Measurements from ENCODE around the gene DSCAM.

DNA sequence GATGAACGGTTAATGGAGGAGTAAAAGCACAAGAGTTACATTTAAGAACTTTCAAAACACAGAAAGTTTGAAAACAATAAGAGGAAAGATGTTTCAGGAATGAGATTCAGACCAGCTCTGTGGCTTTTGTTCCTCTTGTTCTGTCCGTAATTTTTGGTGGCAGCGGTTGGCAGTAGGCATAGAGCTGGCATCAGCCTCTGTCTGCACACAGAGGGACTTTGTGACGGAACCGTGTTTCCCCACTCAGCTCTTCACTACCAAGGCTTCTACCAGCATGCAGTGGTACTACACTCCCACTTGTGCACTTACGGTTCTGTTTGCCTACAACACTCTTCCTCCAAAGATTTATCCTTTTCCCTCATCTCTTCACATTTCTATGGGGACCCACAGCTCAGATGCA, 212.8 kb downstream of the DSCAM start:
- TF ChIP-seq, protein P1, sequence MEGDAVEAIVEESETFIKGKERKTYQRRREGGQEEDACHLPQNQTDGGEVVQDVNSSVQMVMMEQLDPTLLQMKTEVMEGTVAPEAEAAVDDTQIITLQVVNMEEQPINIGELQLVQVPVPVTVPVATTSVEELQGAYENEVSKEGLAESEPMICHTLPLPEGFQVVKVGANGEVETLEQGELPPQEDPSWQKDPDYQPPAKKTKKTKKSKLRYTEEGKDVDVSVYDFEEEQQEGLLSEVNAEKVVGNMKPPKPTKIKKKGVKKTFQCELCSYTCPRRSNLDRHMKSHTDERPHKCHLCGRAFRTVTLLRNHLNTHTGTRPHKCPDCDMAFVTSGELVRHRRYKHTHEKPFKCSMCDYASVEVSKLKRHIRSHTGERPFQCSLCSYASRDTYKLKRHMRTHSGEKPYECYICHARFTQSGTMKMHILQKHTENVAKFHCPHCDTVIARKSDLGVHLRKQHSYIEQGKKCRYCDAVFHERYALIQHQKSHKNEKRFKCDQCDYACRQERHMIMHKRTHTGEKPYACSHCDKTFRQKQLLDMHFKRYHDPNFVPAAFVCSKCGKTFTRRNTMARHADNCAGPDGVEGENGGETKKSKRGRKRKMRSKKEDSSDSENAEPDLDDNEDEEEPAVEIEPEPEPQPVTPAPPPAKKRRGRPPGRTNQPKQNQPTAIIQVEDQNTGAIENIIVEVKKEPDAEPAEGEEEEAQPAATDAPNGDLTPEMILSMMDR (IDR thresholded peaks at IDR 0.05; ENCODE audit: insufficient read depth, low read length), result no peak
- TF ChIP-seq POLR2AphosphoS5 (IDR thresholded peaks at IDR 0.05; ENCODE audit: low read depth), result no peak
- TF ChIP-seq, protein P2, sequence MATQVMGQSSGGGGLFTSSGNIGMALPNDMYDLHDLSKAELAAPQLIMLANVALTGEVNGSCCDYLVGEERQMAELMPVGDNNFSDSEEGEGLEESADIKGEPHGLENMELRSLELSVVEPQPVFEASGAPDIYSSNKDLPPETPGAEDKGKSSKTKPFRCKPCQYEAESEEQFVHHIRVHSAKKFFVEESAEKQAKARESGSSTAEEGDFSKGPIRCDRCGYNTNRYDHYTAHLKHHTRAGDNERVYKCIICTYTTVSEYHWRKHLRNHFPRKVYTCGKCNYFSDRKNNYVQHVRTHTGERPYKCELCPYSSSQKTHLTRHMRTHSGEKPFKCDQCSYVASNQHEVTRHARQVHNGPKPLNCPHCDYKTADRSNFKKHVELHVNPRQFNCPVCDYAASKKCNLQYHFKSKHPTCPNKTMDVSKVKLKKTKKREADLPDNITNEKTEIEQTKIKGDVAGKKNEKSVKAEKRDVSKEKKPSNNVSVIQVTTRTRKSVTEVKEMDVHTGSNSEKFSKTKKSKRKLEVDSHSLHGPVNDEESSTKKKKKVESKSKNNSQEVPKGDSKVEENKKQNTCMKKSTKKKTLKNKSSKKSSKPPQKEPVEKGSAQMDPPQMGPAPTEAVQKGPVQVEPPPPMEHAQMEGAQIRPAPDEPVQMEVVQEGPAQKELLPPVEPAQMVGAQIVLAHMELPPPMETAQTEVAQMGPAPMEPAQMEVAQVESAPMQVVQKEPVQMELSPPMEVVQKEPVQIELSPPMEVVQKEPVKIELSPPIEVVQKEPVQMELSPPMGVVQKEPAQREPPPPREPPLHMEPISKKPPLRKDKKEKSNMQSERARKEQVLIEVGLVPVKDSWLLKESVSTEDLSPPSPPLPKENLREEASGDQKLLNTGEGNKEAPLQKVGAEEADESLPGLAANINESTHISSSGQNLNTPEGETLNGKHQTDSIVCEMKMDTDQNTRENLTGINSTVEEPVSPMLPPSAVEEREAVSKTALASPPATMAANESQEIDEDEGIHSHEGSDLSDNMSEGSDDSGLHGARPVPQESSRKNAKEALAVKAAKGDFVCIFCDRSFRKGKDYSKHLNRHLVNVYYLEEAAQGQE (IDR thresholded peaks at IDR 0.05; ENCODE audit: insufficient replicate concordance, low read depth), result no peak
- no peak for TF ChIP-seq GABPA (IDR thresholded peaks at IDR 0.05; ENCODE audit: low read depth)
